GM06990 (cell line): ENCODE measurements around the gene SEMA4C.
A peak's percentile ranks its signal among the peaks of the same experiment; 100 is the strongest.

ENCODE experiments used
- DNase-seq: peaks from one replicate; pipeline ENCODE4 v3.0.0-alpha.2; 2011; ENCODE audit not compliant: insufficient read length; ENCODE audit errors: extremely low read depth
- H3K27me3 ChIP-seq: replicated peaks from 2 replicates; pipeline ENCODE4 v1.6.0; 2011; ENCODE audit warnings: low read length; ENCODE audit not compliant: control insufficient read depth, insufficient read depth
- H3K36me3 ChIP-seq: 2 replicates; pipeline ENCODE4 v1.5.1; 2011; ENCODE audit warnings: low read length; ENCODE audit not compliant: control insufficient read depth, insufficient read depth
- H3K4me3 ChIP-seq: replicated peaks from 2 replicates; pipeline ENCODE4 v1.5.1; 2011; ENCODE audit warnings: low read depth, mild to moderate bottlenecking, control low read depth, low read length
- TF ChIP-seq, protein P1 (sequence below): IDR thresholded peaks from 2 replicates; pipeline ENCODE4 v1.5.1; 2011; ENCODE audit warnings: low read length, control low read depth, mild to moderate bottlenecking, inconsistent platforms; ENCODE audit not compliant: insufficient read depth, poor library complexity, severe bottlenecking

The SEMA4C gene

DNA sequence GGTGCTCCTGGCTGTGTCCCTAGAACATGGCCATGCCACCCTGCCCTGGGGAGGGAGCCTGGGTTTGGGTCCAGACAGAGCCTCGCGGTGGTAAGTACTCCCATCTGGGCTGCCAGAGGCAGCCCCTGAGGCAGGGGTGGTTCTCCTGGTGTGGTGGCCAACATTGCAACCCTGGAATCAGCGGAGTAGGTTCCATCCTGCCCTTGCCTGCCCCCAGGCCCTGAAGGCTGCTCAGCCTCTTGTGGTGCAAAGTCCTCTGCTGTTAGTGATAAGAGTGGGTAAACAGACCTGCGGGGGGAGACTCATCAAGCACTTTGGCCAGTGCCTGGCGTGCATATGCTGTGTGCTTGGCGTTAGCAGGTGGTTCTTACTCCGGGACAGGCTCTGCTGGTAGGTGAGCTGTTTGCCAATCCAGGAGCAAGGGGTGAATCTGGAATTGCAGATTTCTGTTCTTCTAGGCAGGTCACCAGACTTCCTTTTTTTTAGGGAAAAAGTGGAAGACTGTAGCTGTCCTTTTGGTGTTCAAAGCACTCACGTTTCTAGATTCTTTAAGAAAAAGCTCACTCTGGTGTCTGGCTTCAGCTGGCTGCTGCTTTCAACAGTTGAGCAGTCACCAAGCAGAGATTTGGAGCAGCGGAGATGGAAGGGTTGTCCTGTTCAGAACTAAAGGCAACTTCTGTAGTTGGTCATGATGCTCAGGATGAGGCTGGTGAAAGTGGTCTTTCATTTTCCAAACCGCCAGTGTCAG, 50.6 kb downstream of the SEMA4C start:
- Histone ChIP-seq H3K36me3 (peaks cover 7% of the 10 kb centered on the region; the same call in 1 of the 2 replicates), H3K4me3 (no peak overlapping the region), H3K27me3 (no peaks in the 10 kb centered on the region)
- no peak for DNase-seq
- TF ChIP-seq, protein P1, sequence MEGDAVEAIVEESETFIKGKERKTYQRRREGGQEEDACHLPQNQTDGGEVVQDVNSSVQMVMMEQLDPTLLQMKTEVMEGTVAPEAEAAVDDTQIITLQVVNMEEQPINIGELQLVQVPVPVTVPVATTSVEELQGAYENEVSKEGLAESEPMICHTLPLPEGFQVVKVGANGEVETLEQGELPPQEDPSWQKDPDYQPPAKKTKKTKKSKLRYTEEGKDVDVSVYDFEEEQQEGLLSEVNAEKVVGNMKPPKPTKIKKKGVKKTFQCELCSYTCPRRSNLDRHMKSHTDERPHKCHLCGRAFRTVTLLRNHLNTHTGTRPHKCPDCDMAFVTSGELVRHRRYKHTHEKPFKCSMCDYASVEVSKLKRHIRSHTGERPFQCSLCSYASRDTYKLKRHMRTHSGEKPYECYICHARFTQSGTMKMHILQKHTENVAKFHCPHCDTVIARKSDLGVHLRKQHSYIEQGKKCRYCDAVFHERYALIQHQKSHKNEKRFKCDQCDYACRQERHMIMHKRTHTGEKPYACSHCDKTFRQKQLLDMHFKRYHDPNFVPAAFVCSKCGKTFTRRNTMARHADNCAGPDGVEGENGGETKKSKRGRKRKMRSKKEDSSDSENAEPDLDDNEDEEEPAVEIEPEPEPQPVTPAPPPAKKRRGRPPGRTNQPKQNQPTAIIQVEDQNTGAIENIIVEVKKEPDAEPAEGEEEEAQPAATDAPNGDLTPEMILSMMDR: no peak

- DNase-seq: no peak
- peaks cover 4% of the 10 kb centered on the region; the same call in 1 of the 2 replicates for H3K36me3 ChIP-seq
- no peaks in the 10 kb centered on the region for H3K27me3 ChIP-seq
- TF ChIP-seq, protein P1: no peak
- peak overlapping the region; percentile 74; the same call in 1 of the 2 replicates for H3K4me3 ChIP-seq
Measured at GRCh38 chr2:96817882-96818281, 52.0 kb downstream of the SEMA4C start.

DNA sequence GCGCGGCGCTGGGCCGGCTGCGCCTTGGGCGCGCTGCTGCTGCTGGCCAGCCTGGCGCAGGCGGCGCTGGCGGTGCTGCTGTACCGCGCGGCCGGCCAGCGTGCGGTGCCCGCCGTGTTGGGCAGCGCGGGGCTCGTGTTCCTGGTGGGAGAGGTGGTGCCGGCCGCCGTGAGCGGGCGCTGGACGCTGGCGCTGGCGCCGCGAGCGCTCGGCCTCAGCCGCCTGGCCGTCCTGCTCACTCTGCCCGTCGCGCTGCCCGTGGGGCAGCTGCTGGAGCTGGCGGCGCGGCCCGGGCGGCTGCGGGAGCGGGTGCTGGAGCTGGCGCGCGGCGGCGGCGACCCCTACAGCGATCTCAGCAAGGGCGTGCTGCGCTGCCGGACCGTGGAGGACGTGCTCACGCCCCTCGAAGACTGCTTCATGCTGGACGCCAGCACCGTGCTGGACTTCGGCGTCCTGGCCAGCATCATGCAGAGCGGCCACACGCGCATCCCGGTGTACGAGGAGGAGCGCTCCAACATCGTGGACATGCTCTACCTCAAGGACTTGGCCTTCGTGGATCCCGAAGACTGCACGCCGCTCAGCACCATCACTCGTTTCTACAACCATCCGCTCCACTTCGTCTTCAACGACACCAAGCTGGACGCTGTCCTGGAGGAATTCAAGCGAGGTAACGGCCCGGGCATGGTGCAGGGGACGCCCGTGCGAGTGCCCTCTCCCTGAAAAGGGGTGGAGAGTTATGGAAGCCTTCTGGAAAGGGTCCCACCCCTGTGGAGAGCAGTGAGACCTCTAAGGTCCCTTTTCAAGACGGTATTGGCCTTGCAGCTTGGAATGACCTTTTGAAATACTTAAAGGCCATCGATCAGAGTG, 52.8 kb downstream of the SEMA4C start:
- TF ChIP-seq, protein P1: no peak
- Histone ChIP-seq H3K36me3 (peaks cover 1% of the 10 kb centered on the region; the same call in 1 of the 2 replicates), H3K4me3 (peak overlapping the region; percentile 74), H3K27me3 (no peaks in the 10 kb centered on the region)
- peak; percentile 45 for DNase-seq

DNA sequence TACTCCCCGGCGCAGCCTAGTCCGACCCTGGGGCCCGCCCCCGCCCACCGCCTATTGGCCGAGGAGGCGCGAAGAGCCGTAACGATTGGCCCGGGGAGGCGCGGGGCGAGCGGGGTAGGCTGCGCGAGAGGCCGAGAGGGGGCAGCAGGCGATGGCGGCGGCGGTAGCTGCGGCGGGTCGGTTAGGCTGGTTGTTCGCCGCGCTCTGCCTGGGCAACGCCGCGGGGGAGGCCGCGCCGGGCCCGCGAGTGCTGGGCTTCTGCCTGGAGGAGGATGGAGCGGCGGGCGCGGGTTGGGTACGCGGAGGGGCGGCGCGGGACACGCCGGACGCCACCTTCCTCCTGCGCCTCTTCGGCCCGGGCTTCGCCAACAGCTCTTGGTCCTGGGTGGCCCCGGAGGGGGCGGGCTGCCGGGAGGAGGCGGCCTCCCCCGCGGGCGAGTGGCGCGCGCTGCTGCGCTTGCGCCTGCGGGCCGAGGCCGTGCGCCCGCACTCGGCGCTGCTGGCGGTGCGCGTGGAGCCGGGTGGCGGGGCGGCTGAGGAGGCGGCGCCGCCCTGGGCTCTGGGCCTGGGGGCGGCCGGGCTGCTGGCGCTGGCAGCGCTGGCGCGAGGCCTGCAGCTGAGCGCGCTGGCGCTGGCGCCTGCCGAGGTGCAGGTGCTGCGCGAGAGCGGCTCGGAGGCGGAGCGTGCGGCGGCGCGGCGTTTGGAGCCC, 53.6 kb downstream of the SEMA4C start, which contains the start of gene CNNM3:
Gene CNNM3, plus strand, starts transcription at position 142 of the 709 bp plus-strand sequence. Its CDS starts 10 bp downstream, at position 152.
- H3K4me3 ChIP-seq: peak within 1 kb of the TSS; percentile 74
- no peaks in the 10 kb centered on the region for H3K27me3 ChIP-seq
- H3K36me3 ChIP-seq: peaks cover 1% of the 10 kb centered on the region; the same call in 1 of the 2 replicates
- DNase-seq: peak; percentile 95
- TF ChIP-seq, protein P1: peak; percentile 43

DNA sequence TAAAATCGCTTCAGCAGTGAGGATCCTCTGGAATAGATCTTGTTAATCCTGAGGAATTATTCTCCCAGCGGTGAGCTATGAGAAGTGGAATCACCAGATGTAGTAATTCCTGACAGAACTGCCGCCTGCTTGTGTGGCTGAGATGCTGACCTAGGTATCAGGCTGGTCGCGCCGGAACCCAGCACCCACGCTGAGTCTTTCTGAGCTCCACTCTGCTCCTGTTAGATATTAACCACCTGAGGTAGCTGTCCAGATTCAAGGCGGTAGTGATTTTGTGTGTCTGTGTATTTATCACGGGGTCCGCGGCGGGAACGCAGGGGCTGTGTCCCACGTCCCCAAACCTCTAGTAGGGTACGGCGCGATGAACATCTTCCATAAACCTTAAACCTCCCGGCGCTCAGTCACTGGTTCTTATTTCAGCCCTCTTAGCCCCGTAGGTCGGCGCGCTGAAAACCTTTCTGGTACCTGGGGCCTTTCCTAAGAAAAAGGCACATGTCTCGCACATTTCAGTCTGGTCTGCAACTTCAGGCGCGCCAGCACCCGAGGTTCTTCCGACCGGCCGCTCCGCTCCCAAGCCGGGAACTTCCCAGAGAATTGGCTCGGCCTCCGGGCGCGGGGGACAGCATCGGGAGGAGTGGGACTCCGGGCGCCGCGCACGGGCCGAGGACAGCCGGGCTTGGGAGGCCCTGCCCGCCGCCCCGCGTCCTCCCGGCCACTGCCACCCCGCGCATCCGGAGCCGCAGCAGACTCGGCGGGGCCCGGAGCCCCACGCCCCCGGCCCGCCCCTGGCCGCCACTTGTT, 54.4 kb downstream of the SEMA4C start:
- Histone ChIP-seq H3K4me3 (peak overlapping the region; percentile 73), H3K36me3 (peaks cover 1% of the 10 kb centered on the region; the same call in 1 of the 2 replicates), H3K27me3 (no peaks in the 10 kb centered on the region)
- TF ChIP-seq, protein P1: no peak
- DNase-seq: no peak
